HEK293T (cell line): Measurements from ENCODE around the gene PRKCA.

Source experiments
- ARNT ChIP-seq: fragments of 450-650 bp; IDR thresholded peaks from 2 replicates; pipeline ENCODE4 v1.6.1; 2017; ENCODE audit warnings: mild to moderate bottlenecking
- SP1 ChIP-seq: fragments of 450-650 bp; IDR thresholded peaks from 2 replicates; pipeline ENCODE4 v1.6.1; 2017

GRCh38 chr17:66255527-66255971 lies 46.9 kb upstream of the PRKCA start:
- TF ChIP-seq SP1 (no peak), ARNT (no peak)
